HG03139 (cell line): ENCODE results near the gene MAGI1.
"Not testable (repeated sequence)": the region's sequence is repeated elsewhere in the genome, so short reads cannot be mapped to it uniquely, and the experiment has no call there.

Source experiments
- ATAC-seq: cut with Tn5 transposase; IDR thresholded peaks from one replicate; pipeline ENCODE4 v1.9.1; 2021; ENCODE audit not compliant: unreplicated experiment

Gene MAGI1

GRCh38 chr3:65729555-65729954 lies 309.2 kb downstream of the MAGI1 start:
- no peak for ATAC-seq

GRCh38 chr3:65728138-65728537 lies 310.6 kb downstream of the MAGI1 start:
- no peak for ATAC-seq

- no peak for ATAC-seq
Observed at GRCh38 chr3:65723985-65724384, 314.7 kb downstream of the MAGI1 start.

- ATAC-seq, result no peak
Observed at GRCh38 chr3:65723011-65723410, 315.7 kb downstream of the MAGI1 start.

GRCh38 chr3:65720989-65721737 lies 317.6 kb downstream of the MAGI1 start:
- no peak for ATAC-seq

GRCh38 chr3:65719639-65720038 lies 319.1 kb downstream of the MAGI1 start:
- ATAC-seq, result not testable (repeated sequence)

GRCh38 chr3:65717676-65718346 lies 320.9 kb downstream of the MAGI1 start:
- ATAC-seq, result no peak

GRCh38 chr3:65716071-65716751 lies 322.5 kb downstream of the MAGI1 start:
- ATAC-seq, result no peak

- ATAC-seq, result no peak
Observed at GRCh38 chr3:65714134-65714533, 324.6 kb downstream of the MAGI1 start.

- no peak for ATAC-seq
Observed at GRCh38 chr3:65713016-65713415, 325.7 kb downstream of the MAGI1 start.

GRCh38 chr3:65712140-65712539 lies 326.6 kb downstream of the MAGI1 start:
- ATAC-seq, result no peak

GRCh38 chr3:65706776-65707568 lies 331.7 kb downstream of the MAGI1 start:
- ATAC-seq, result no peak

- ATAC-seq, result no peak
Observed at GRCh38 chr3:65706301-65706700, 332.4 kb downstream of the MAGI1 start.

GRCh38 chr3:65703820-65704219 lies 334.9 kb downstream of the MAGI1 start:
- no peak for ATAC-seq

GRCh38 chr3:65703026-65703425 lies 335.7 kb downstream of the MAGI1 start:
- ATAC-seq, result no peak

GRCh38 chr3:65702202-65702601 lies 336.5 kb downstream of the MAGI1 start:
- no peak for ATAC-seq

GRCh38 chr3:65701516-65701915 lies 337.2 kb downstream of the MAGI1 start:
- ATAC-seq, result no peak

GRCh38 chr3:65689436-65689835 lies 349.3 kb downstream of the MAGI1 start:
- ATAC-seq, result no peak

- ATAC-seq, result no peak
Observed at GRCh38 chr3:65687741-65688140, 351.0 kb downstream of the MAGI1 start.

- ATAC-seq, result no peak
Observed at GRCh38 chr3:65685621-65686235, 353.0 kb downstream of the MAGI1 start.

- no peak for ATAC-seq
Observed at GRCh38 chr3:65678516-65678915, 360.2 kb downstream of the MAGI1 start.
